Upper lobe of right lung (tissue), 1 donor: ENCODE data around the gene DTNBP1. TPM values are rescaled to one million over a fixed set of nuclear protein-coding genes. Genes with fewer than 3 reads are reported as not detected.

ENCODE experiments used
- ATAC-seq: fragments of 200-7000 bp; cut with Tn5 transposase; one replicate; pipeline ENCODE4 v1.9.1; 2020; ENCODE audit warnings: mild to moderate bottlenecking, moderate library complexity
- DNase-seq: peaks from one replicate; pipeline ENCODE4 v3.0.0-alpha.2; 2020
- H3K27ac ChIP-seq: fragments of 200-600 bp; one replicate; pipeline ENCODE4 v1.8.0; 2022
- H3K27me3 ChIP-seq: fragments of 200-600 bp; one replicate; pipeline ENCODE4 v1.8.0; 2022; ENCODE audit warnings: mild to moderate bottlenecking
- H3K36me3 ChIP-seq: fragments of 200-600 bp; one replicate; pipeline ENCODE4 v1.8.0; 2022
- H3K4me1 ChIP-seq: fragments of 200-600 bp; one replicate; pipeline ENCODE4 v1.8.0; 2022
- H3K4me3 ChIP-seq: fragments of 200-600 bp; one replicate; pipeline ENCODE4 v1.8.0; 2022; ENCODE audit warnings: mild to moderate bottlenecking
- H3K9me3 ChIP-seq: fragments of 200-600 bp; one replicate; pipeline ENCODE4 v1.8.0; 2022
- intact Hi-C: fragments of 100-400 bp; cut with DNase I; formaldehyde crosslinking; loops from one replicate; pipeline ENCODE4 v1.11.0; 2022
- total RNA-seq: library from RNA; stranded (reverse); fragmentation: NEBNext Ultra II Directional; extraction: Animal tissue kit (Norgen Biotek cat#: 25700); gene quantifications from one replicate; pipeline ENCODE4 v1.2.1, GENCODE V29; 2021
- TF ChIP-seq, protein P1 (sequence below): fragments of 200-600 bp; IDR thresholded peaks from one replicate; pipeline ENCODE4 v1.8.0; 2022; ENCODE audit warnings: antibody characterized with exemption
- donor health status: DM: no; HTN: yes; CAD: no; lungs with severe emphysema.

The DTNBP1 gene
- total RNA-seq, 1 donor from 2014 or later, result 25.9 TPM

DNA sequence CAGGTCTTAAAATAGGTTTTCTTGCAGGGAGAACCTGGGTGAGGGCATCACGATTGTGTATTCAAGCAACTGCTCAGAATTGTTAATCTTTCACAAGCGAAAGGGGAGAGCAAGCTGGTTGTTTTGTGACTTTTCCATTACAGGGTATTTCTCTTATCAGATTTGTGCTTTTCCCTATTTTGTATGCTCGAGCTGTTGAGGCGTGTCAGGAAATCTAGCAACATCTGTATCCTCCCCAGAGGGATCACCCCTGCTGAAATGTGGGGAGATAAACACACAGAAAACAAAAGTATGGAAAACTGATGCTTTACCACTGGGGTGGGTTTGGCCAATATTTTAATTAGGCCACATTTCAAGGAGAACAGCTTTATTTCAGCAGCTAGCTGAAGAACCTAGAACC, 187.0 kb downstream of the DTNBP1 start:
- ATAC-seq, result no peak
- Histone ChIP-seq H3K36me3 (no peaks in the 10 kb centered on the region), H3K4me3 (no peak overlapping the region), H3K4me1 (peaks cover 38% of the 10 kb centered on the region), H3K27me3 (no peaks in the 10 kb centered on the region), H3K9me3 (no peaks in the 10 kb centered on the region), H3K27ac (no peak overlapping the region)
- intact Hi-C loops, result no loop called here
- DNase-seq, result no peak
- TF ChIP-seq, protein P1, sequence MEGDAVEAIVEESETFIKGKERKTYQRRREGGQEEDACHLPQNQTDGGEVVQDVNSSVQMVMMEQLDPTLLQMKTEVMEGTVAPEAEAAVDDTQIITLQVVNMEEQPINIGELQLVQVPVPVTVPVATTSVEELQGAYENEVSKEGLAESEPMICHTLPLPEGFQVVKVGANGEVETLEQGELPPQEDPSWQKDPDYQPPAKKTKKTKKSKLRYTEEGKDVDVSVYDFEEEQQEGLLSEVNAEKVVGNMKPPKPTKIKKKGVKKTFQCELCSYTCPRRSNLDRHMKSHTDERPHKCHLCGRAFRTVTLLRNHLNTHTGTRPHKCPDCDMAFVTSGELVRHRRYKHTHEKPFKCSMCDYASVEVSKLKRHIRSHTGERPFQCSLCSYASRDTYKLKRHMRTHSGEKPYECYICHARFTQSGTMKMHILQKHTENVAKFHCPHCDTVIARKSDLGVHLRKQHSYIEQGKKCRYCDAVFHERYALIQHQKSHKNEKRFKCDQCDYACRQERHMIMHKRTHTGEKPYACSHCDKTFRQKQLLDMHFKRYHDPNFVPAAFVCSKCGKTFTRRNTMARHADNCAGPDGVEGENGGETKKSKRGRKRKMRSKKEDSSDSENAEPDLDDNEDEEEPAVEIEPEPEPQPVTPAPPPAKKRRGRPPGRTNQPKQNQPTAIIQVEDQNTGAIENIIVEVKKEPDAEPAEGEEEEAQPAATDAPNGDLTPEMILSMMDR, result no peak

DNA sequence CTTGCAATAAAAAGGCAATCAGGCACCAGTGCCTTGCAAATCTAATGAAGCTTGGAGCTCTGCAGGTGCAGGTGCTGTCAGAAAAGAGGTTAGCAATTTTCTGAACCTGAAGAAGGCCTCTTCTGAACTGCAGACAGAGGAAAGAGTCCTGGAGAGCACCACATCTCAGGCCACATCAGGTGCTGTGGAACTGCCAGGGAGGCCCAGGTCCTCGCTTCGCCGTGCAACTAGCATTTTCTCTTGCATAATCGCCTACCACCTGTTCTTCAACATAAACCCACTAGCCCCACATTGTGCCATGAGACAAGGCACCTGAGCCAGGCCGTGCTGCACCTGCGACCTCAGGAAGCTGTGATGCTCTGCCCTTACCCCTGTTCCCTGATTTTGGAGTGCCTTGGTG, 187.6 kb downstream of the DTNBP1 start:
- Histone ChIP-seq H3K27ac (no peak overlapping the region), H3K27me3 (no peaks in the 10 kb centered on the region), H3K4me1 (peaks cover 32% of the 10 kb centered on the region), H3K9me3 (no peaks in the 10 kb centered on the region), H3K4me3 (no peak overlapping the region), H3K36me3 (peaks cover 5% of the 10 kb centered on the region)
- intact Hi-C loops, result no loop called here
- no peak for ATAC-seq
- TF ChIP-seq, protein P1, result no peak
- no peak for DNase-seq

DNA sequence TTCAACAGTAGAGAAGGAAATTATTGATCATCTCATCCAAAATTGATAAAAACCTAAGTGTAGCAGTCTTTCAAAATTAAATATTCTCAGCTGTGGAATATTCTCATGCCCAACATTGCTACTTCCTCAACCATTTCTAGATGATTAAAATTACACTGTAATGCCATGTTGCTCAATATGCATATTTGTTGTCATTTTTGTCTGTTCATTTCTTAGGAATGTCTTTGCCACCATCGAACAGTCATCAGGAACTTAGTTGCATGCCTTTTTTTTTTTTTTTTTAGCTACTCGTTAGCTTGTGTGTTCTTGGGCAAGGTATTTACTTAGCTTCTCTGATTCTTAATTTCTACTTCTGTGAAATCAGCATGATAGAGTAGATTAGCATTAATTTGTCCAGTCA, 188.6 kb downstream of the DTNBP1 start:
- Histone ChIP-seq H3K27me3 (no peaks in the 10 kb centered on the region), H3K36me3 (peaks cover 14% of the 10 kb centered on the region), H3K27ac (no peak overlapping the region), H3K4me1 (peaks cover 24% of the 10 kb centered on the region), H3K9me3 (no peaks in the 10 kb centered on the region), H3K4me3 (no peak overlapping the region)
- intact Hi-C loops, result no loop called here
- no peak for DNase-seq
- TF ChIP-seq, protein P1, result no peak
- ATAC-seq, result no peak

DNA sequence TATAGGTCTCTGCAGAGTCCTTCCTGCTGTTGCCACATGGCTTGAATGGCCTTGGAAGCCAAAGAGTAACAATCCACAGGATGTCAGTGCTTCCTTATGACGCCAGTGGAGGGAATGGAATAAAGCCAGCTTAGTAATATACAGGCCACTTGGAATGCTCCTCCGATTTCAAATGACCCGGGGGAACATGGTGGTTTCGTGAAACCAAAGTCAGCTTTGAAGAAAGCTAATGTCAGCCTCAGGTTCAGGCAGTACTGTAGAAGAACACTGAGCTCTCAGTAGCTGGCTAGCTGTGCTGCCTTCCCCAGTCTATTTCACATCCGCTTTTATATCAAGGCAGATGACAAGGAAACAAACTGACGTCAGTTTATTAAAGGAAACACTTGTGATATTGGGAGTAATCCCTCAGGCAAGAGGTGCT, 189.1 kb downstream of the DTNBP1 start:
- peak overlapping the region; percentile 51 for H3K27ac ChIP-seq
- intact Hi-C loops, result no loop called here
- ATAC-seq (peak; percentile 71), DNase-seq (no peak)
- H3K9me3 ChIP-seq, result no peaks in the 10 kb centered on the region
- peaks cover 14% of the 10 kb centered on the region for H3K36me3 ChIP-seq
- H3K27me3 ChIP-seq, result no peaks in the 10 kb centered on the region
- TF ChIP-seq, protein P1, result no peak
- H3K4me3 ChIP-seq, result no peak overlapping the region
- H3K4me1 ChIP-seq, result peaks cover 24% of the 10 kb centered on the region

DNA sequence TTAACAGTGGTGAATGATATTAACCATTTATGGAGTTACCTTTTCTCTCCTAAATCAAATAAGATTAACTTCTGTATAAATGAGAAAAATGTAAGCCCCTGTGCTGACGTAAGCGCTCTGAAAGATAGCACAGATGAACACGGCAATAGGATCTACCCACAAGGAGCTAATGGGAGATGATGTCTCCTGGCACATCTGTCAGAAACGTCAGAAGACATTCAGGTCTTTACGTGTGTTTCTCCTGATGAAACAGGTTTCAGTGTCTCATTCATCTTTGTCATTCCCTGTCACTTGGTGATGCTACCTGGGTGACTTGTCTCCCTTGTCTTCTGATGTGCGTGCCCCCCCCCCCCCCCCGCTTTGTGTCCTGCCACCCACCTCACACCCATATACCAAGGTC, 189.7 kb downstream of the DTNBP1 start:
- H3K4me1 ChIP-seq, result peaks cover 24% of the 10 kb centered on the region
- H3K27me3 ChIP-seq, result no peaks in the 10 kb centered on the region
- no peak overlapping the region for H3K27ac ChIP-seq
- ATAC-seq (no peak), DNase-seq (no peak)
- H3K36me3 ChIP-seq, result peaks cover 14% of the 10 kb centered on the region
- intact Hi-C loops, result no loop called here
- H3K4me3 ChIP-seq, result no peak overlapping the region
- TF ChIP-seq, protein P1, result no peak
- H3K9me3 ChIP-seq, result no peaks in the 10 kb centered on the region
